ENCODE results near the gene PI3. TPM values are rescaled to one million over a fixed set of nuclear protein-coding genes. Genes with fewer than 3 reads are reported as not detected.
"Not testable (repeated sequence)": the region's sequence is repeated elsewhere in the genome, so short reads cannot be mapped to it uniquely, and the experiment has no call there.

The PI3 gene, protein sequence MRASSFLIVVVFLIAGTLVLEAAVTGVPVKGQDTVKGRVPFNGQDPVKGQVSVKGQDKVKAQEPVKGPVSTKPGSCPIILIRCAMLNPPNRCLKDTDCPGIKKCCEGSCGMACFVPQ
- not detected in 2 replicates for total RNA-seq

DNA sequence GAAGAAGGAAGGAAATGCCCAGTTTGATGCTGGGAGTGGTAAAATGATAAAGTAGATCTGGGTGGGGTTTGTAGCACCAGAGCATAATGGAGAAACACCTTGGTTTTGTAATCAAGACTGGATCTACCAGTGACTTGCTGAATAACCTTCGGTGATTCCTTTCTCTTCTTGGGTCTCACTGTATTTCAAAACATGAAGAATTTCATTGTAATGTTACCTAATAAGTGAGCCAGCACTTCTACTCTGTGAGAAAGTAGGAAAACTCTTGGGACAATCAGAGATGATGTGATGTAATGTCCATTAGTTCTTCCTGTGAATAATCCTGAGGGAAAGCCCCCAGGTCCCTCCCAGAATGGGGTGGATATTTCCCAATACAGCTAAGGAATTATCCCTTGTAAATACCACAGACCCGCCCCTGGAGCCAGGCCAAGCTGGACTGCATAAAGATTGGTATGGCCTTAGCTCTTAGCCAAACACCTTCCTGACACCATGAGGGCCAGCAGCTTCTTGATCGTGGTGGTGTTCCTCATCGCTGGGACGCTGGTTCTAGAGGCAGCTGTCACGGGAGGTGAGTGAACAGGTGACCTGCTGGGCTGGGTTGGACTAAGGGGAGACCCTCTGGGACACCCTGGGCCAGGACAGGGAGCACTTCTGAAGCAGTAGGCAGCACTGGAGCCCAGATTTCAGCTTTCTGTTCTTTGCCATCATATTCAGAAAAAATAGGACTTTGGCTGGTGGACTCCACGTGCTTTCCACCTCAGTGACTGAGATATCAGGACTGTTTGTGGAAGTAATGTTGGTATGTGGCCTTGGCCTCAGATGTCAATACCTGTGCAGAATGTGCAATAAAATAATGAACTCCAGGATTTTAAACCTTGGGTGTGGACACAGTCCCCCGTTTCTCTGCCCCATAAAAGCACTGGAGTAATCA lies at the start of gene PI3:
TSS of gene PI3 (plus strand) at position 469 of the 931 bp plus-strand sequence. CDS start at position 490, 21 bp downstream.
- no peak for DNase-seq (ENCODE audit: low spot score)
- no peaks in the 10 kb centered on the region for H3K9me3 Mint-ChIP-seq
- intact Hi-C loops (cut with micrococcal nuclease), result no loop called here
- H3K4me3 Mint-ChIP-seq, result no peak within 1 kb of the TSS
- no peak within 1 kb of the TSS for H3K27ac Mint-ChIP-seq
- H3K36me3 Mint-ChIP-seq (ENCODE audit: low read depth), result no peaks in the 10 kb centered on the region
- peaks cover 3% of the 10 kb centered on the region for H3K4me1 Mint-ChIP-seq (ENCODE audit: low read depth)
- peaks cover 20% of the 10 kb centered on the region for H3K27me3 Mint-ChIP-seq (ENCODE audit: insufficient read depth)

DNA sequence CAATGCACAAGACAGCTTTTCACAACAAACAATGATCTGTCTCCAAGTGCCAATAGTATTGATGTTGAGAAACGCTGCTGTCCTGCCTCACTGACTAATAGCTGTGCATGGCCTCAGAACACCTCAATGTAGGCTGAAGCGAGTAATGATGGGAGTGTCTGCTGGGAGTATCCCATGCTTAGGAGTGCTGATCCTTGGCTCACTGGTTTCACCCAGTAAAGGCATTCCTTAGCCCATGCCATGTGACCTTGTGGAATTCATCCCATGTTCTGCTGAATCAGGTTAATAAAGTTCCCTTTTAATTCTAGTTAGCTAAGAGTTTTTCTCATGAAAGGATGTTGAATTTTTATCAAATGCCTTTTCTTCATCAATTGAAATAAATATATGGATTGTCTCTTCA lies 46.6 kb upstream of the PI3 start:
- no peak for DNase-seq (ENCODE audit: low spot score)
- no peaks in the 10 kb centered on the region for H3K9me3 Mint-ChIP-seq
- no peak overlapping the region for H3K4me3 Mint-ChIP-seq
- no peak overlapping the region for H3K27ac Mint-ChIP-seq
- H3K4me1 Mint-ChIP-seq (ENCODE audit: low read depth), result no peaks in the 10 kb centered on the region
- H3K36me3 Mint-ChIP-seq (ENCODE audit: low read depth), result no peaks in the 10 kb centered on the region
- peaks cover 42% of the 10 kb centered on the region for H3K27me3 Mint-ChIP-seq (ENCODE audit: insufficient read depth)
- intact Hi-C loops (cut with micrococcal nuclease), result no loop called here

DNA sequence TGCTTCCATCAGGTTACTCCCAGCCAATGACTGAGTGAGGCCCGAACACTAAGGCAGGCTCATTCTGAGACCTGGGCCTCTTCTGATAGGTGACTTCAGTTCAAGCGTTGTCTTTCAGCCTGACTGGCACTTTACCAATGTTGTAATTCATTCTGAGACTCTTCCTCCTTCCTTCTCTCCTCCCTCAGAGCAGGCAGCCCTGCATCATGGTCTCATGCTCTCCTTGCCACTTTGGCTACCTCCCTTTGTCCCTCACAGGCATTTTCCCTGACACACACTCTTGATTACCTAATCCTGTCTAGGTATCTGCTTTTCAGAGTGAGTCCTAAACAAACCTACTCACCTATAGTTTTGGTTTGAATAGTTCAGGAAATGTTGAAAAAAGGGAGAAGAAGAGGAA lies 37.8 kb upstream of the PI3 start:
- Mint-ChIP-seq H3K36me3 (ENCODE audit: low read depth) (no peaks in the 10 kb centered on the region), H3K27ac (no peak overlapping the region), H3K4me1 (ENCODE audit: low read depth) (no peaks in the 10 kb centered on the region), H3K9me3 (no peaks in the 10 kb centered on the region), H3K4me3 (no peak overlapping the region), H3K27me3 (ENCODE audit: insufficient read depth) (peaks cover 22% of the 10 kb centered on the region)
- DNase-seq (ENCODE audit: low spot score), result no peak
- intact Hi-C loops (cut with micrococcal nuclease), result loop anchor here (10.0 kb wide), 1 partner anchor 88 kb away; the partner anchor contains the start of gene SEMG2

DNA sequence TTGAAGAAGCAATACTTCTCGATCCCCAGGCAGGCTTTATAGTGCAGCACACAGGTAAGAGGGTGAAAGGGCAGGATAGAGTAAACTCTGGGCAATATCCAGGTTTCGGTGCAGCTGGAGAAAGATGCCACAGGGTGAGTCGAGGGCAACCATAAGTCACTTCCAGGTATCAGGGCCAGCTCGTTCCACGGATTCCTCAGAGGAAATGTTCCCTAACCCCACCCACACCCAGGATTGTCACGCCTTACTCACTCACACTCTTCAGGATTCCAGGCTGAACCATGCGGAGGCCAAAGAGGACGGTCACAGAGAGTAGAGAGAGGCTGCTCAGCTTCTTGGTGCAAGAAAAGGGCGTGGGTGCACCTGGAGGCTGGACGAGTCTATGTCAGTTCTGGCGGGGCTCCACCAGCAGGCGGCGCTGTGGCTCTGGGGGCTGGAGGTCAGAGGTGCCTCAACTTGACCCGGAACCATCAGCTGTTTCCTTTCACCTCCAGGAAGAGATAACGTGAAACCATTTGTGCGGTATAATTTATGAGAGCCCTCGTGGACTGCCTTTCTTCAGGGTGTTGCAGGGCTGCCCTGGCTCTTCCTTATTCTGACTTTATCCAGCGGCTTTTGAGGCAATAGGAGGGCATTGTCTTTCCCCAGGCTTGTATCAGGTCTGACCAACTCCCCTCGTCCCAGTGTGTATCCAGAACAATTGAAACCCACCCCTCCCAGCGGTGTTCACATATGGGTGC lies 36.0 kb upstream of the PI3 start:
- no peaks in the 10 kb centered on the region for H3K9me3 Mint-ChIP-seq

DNA sequence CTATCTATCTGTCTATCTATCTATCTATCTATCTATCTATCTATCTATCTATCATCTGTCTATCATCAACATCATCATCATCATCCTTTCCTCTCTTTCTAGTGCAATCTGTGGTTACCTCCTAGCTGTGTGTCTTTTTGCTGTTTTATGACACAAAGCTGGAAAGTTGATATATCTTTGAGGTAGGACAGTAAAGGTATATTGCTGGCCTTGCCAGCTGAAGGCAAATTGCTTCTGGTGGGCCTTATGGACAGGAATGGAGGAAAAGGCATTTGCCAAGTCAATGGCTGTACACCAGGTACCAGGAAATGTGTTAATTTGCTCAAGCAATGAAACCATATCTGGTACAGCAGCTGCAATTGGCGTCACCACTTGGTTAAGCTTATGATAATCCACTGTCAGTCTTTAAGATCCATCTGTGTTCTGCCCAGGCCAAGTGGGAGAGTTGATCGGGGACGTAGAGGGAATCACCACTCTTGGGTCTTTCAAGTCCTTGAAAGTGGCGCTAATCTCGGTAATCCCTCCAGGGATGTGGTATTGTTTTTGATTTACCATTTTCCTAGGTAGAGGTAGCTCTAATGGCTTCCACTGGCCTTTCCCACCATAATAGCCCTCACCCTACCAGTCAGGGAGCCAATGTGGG lies 34.8 kb upstream of the PI3 start:
- not testable (repeated sequence) for H3K27me3 Mint-ChIP-seq (ENCODE audit: insufficient read depth); H3K4me3 Mint-ChIP-seq; DNase-seq (ENCODE audit: low spot score); H3K36me3 Mint-ChIP-seq (ENCODE audit: low read depth); H3K27ac Mint-ChIP-seq; H3K9me3 Mint-ChIP-seq; H3K4me1 Mint-ChIP-seq (ENCODE audit: low read depth)
- intact Hi-C loops (cut with micrococcal nuclease), result loop anchor here (10.0 kb wide), 1 partner anchor 85 kb away; the partner anchor contains the start of gene SEMG2

More for the DNA sequence above, 36.0 kb upstream of the PI3 start:
- H3K27ac Mint-ChIP-seq, result no peak overlapping the region
- intact Hi-C loops (cut with micrococcal nuclease), result loop anchor here (1.0 to 10.0 kb wide), 2 partner anchors 86 to 153 kb away; partner anchors contain the start of gene SEMG2
- DNase-seq (ENCODE audit: low spot score), result peak; percentile 46
- H3K36me3 Mint-ChIP-seq (ENCODE audit: low read depth), result no peaks in the 10 kb centered on the region
- H3K4me1 Mint-ChIP-seq (ENCODE audit: low read depth), result no peaks in the 10 kb centered on the region
- H3K27me3 Mint-ChIP-seq (ENCODE audit: insufficient read depth), result peaks cover 10% of the 10 kb centered on the region
- H3K4me3 Mint-ChIP-seq, result no peak overlapping the region

DNA sequence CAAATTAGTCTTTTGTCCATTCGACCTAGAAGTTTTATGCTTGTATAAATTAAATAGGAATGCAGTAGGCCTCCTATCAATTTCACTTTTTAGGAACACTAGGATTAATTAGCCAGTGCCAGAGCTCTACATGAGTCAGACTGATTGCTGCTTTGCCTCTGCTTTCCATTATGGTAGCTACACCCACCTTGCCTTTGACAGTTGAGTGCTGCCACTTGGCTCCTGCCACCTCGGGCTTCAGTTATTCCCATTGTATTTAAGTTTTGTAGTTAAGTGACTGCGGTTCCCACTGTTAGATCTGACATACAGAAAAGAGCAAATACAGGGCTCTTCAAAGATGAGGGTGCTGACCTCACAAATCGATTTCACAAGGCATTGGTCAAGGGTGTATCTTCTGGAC lies 33.9 kb upstream of the PI3 start:
- Mint-ChIP-seq H3K27me3 (ENCODE audit: insufficient read depth) (peaks cover 11% of the 10 kb centered on the region), H3K9me3 (no peaks in the 10 kb centered on the region), H3K36me3 (ENCODE audit: low read depth) (no peaks in the 10 kb centered on the region), H3K27ac (no peak overlapping the region), H3K4me3 (no peak overlapping the region), H3K4me1 (ENCODE audit: low read depth) (no peaks in the 10 kb centered on the region)
- intact Hi-C loops (cut with micrococcal nuclease), result no loop called here
- no peak for DNase-seq (ENCODE audit: low spot score)

DNA sequence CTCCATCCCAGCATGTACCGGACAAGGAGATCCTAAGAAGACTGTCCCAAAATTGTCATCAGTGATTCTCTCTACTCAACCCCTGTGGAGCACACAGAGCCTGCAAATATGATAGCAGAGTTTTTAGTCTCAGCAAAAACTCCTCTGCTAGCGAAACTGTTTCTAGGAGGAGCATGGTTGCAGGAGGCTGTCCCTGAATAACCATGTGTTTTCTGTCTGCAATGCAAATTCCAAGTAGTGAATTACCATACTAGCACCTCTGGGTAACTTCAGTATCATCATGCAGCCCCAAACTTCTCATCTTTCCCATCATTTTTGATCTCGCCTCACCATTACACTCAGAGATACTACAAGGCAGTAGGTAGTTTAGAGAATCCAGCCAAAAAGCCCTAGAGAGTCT lies 25.6 kb upstream of the PI3 start:
- Mint-ChIP-seq H3K27me3 (ENCODE audit: insufficient read depth) (peaks cover 14% of the 10 kb centered on the region), H3K4me1 (ENCODE audit: low read depth) (no peaks in the 10 kb centered on the region), H3K9me3 (no peaks in the 10 kb centered on the region), H3K27ac (no peak overlapping the region), H3K36me3 (ENCODE audit: low read depth) (no peaks in the 10 kb centered on the region), H3K4me3 (no peak overlapping the region)
- DNase-seq (ENCODE audit: low spot score), result no peak
- intact Hi-C loops (cut with micrococcal nuclease), result no loop called here

DNA sequence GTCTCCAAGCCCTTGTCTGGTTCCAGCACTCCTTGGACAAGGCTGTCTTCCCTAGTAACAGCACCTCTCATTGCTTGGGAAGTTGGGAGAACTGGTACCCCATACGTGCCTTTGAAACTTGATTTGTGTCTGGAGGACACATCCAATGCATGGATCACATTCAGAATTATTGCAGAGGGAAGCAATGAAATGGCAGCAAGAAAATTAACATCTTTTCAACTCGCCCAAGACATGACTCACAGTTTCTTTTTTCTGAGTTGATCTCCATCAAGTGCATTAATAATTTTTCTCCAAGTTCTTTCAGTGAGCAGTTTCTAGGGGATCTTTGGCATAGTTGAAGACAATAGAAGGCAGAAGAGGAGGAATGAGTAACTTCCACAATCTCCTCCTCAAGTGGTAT lies 22.3 kb upstream of the PI3 start:
- no peaks in the 10 kb centered on the region for H3K9me3 Mint-ChIP-seq
- peaks cover 7% of the 10 kb centered on the region for H3K27me3 Mint-ChIP-seq (ENCODE audit: insufficient read depth)
- H3K4me3 Mint-ChIP-seq, result no peak overlapping the region
- H3K36me3 Mint-ChIP-seq (ENCODE audit: low read depth), result no peaks in the 10 kb centered on the region
- no peaks in the 10 kb centered on the region for H3K4me1 Mint-ChIP-seq (ENCODE audit: low read depth)
- no peak for DNase-seq (ENCODE audit: low spot score)
- intact Hi-C loops (cut with micrococcal nuclease), result no loop called here
- H3K27ac Mint-ChIP-seq, result no peak overlapping the region

DNA sequence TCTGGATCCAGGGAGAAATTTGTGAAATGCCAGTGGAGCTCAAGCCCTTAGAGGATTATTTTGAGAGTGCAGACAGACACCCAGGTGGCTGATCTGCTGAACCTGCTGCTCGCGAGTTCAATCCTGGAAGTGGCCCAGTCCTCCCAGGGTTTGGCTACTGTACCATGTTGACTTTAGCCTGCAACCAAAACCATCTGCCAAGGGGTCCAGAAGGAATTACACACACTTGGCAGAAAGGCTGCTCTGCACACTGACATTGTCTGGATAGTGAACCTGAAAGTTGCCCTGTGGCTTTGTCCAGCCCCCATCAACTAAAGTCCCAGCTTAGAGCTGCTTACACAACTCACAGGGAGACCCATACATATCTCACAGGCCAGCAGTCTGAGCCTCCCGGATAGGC lies 21.6 kb upstream of the PI3 start:
- no peak for DNase-seq (ENCODE audit: low spot score)
- Mint-ChIP-seq H3K36me3 (ENCODE audit: low read depth) (no peaks in the 10 kb centered on the region), H3K27me3 (ENCODE audit: insufficient read depth) (peaks cover 7% of the 10 kb centered on the region), H3K27ac (no peak overlapping the region), H3K9me3 (no peaks in the 10 kb centered on the region), H3K4me1 (ENCODE audit: low read depth) (no peaks in the 10 kb centered on the region), H3K4me3 (no peak overlapping the region)
- intact Hi-C loops (cut with micrococcal nuclease), result no loop called here

DNA sequence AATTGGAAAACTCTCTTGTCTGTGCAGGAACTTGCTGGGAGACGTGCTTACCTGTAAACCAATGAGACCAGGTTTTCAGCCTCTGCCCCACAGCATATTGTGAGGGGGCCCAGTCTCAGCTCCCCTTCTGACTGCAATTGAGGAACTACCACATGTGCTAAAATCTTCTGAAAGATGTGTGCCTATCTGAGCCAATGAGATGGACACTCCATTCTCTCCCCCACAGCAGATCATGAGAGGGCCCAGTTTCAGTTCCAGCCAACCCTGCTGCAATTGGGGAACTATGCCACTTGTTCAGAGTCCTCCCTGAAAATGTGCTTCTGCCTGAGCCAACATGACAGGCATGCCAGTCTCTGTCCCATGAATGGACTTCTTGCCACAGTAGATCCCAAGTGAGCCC lies 20.9 kb upstream of the PI3 start:
- Mint-ChIP-seq H3K4me3 (no peak overlapping the region), H3K27ac (no peak overlapping the region), H3K4me1 (ENCODE audit: low read depth) (no peaks in the 10 kb centered on the region), H3K36me3 (ENCODE audit: low read depth) (no peaks in the 10 kb centered on the region), H3K27me3 (ENCODE audit: insufficient read depth) (peaks cover 5% of the 10 kb centered on the region), H3K9me3 (peaks cover 4% of the 10 kb centered on the region)
- no peak for DNase-seq (ENCODE audit: low spot score)
- intact Hi-C loops (cut with micrococcal nuclease), result no loop called here

DNA sequence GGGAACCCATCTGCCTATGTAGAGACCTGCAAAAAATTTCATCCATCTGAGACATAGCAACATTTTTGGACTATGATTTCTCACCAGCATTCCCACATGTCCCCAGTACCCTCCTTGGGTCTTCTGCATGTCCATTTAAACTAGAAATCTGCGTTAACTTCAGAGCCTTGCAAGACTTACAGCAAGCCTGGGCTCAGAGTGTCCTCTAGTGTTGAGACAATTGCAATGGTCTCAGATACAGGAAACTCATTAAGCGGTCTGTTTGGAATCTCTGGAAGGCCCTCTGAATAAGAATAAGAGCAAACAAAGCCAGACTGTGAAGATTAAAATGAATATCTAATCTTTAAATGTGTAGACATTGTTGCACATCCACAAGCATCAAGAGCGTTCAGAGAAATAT lies 20.5 kb upstream of the PI3 start:
- no peak for DNase-seq (ENCODE audit: low spot score)
- Mint-ChIP-seq H3K27me3 (ENCODE audit: insufficient read depth) (peaks cover 5% of the 10 kb centered on the region), H3K27ac (no peak overlapping the region), H3K4me1 (ENCODE audit: low read depth) (no peaks in the 10 kb centered on the region), H3K36me3 (ENCODE audit: low read depth) (no peaks in the 10 kb centered on the region), H3K4me3 (no peak overlapping the region), H3K9me3 (peaks cover 8% of the 10 kb centered on the region)
- intact Hi-C loops (cut with micrococcal nuclease), result no loop called here

DNA sequence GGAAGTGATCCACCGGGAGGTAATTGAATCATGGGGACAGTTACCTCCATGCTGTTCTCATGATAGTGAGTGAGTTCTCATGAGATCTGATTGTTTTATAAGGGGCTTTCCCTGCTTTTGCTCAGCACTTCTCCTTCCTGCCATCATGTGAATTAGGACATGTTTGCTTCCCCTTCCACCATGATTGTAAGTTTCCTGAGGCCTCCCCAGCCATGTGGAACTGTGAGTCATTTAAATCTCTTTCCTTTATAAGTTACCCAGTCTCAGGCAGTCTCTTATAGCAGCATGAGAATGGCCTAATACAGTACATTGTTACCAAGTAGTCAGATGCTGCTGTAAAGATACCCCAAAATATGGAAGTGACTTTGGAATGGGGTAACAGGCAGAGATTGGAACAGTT lies 19.9 kb upstream of the PI3 start:
- H3K4me1 Mint-ChIP-seq (ENCODE audit: low read depth); H3K27ac Mint-ChIP-seq; DNase-seq (ENCODE audit: low spot score); H3K9me3 Mint-ChIP-seq; intact Hi-C loops (cut with micrococcal nuclease); H3K27me3 Mint-ChIP-seq (ENCODE audit: insufficient read depth); H3K4me3 Mint-ChIP-seq; H3K36me3 Mint-ChIP-seq (ENCODE audit: low read depth): not testable (repeated sequence)
